GM12801 (cell line): Measurements from ENCODE around the gene PKIB.

ENCODE experiments used
- CTCF ChIP-seq: IDR thresholded peaks from one replicate; pipeline ENCODE4 v1.5.1; 2011; ENCODE audit warnings: control low read depth; ENCODE audit not compliant: insufficient read length; ENCODE audit errors: extremely low read depth

The PKIB gene

GRCh38 chr6:122754191-122754731, 144.1 kb downstream of the PKIB start:
- no peak for TF ChIP-seq CTCF

DNA sequence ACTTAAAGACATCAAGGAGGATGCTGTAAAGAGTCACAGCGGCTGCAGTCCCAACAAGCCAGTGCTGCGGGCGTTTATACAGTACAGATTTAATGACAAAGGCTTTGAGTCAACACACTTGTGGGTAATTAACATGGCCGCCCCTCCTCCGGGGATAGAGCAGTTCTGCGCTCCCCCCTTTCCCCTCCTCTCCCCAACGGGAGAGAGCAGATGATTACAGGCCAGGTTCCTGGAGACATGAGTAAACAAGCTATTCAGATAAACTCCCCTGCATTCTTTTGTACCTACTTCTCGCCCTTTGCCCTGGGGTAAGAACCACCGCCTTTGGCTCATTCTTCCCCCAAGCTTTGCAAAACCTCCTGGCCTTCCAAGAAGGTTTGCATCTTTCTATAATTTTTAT, 145.7 kb downstream of the PKIB start:
- TF ChIP-seq CTCF: no peak

DNA sequence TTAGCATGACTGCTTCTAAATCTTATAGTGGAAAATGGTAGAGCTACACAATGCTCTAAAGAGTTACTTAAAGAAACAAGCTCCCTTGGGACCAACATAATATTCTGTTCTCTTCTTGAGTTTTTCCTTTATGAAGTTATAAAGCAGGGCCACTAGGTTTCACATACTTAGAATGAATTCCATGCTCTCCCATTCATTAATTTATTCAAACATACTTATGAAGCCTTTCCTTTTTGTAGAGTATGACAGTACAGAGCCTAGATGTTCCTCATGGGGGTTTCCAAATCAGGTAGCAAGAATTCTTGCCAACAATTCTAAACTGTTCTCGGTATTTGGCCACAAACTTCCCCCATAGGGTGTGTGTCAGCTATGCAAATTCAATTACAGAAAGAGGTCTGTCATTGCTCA, 148.7 kb downstream of the PKIB start:
- TF ChIP-seq CTCF: no peak

- no peak for TF ChIP-seq CTCF
Observed at GRCh38 chr6:122760330-122760729, 150.1 kb downstream of the PKIB start.

DNA sequence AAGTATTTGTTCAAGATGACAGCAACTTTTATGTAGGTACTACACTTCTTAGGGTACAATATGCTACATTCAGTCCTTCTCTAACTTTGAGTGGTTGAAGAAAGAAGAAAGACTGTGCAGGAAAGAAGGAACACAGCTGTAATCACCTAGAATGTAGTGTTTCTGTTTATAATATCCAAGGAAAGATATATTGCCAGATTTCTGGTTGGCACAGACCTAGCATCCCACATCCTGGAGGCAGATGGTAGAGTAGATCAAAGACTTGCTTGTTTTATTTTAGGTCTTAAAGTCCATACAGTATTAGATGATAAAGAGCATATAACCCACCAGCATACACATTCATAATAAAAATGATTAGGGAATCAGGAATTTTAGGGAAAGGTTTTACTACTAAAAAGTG, 156.1 kb downstream of the PKIB start:
- TF ChIP-seq CTCF: no peak

DNA sequence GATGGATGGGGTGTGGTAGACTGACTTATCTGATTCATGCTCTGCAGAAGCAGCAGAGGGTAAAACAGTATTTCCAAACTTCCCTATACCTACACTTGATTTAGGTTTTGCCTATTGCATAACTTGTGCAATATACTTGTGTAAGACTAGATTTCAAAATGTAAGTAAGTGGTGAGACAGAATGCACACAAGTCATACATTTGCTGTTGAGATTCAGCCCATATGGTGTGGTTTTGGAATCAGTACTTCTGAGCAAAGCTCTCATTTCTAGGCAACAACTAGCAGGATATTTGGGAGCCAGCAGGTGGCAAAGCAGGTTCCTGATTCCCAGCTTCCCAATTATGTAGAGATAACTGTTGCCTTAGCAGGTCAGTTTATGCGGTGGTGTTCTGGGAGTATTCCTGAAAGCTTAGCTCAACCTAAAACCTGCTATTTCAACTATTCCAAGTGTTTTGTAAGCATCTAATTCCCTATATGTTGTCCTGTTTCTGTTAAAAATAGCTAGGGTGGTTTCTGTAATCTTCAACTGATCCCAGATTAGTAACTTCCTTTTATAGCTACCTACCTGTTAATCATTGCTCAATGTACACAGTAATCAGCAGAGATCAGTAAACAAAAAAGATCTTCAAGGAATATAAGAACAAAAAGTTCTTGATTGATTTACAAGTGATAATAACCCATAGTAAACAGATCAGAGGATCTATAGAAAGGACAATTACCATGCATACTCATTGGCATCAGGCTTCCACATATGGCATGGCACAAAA, 160.8 kb downstream of the PKIB start:
- no peak for TF ChIP-seq CTCF

GRCh38 chr6:122772724-122773415, 162.7 kb downstream of the PKIB start:
- TF ChIP-seq CTCF: no peak
